ENCODE measurements around the gene NPSR1. TPM values are rescaled to one million over a fixed set of nuclear protein-coding genes. Genes with fewer than 3 reads are reported as not detected.

NPSR1 gene
- polyA plus RNA-seq, 1 experiment, result not detected

GRCh38 chr7:34749446-34749845, 91.4 kb downstream of the NPSR1 start:
- ChIA-PET POLR2A (no interaction called here), CTCF (no interaction called here)
- TF ChIP-seq CTCF (IDR thresholded peaks at IDR 0.05; ENCODE audit: low read depth, low read length), result no peak
- H3K27ac ChIP-seq (ENCODE audit: low read depth, low read length), result no peak overlapping the region
- no peaks in the 10 kb centered on the region for H3K9me3 ChIP-seq (ENCODE audit: control insufficient read depth, insufficient read depth, low read length)
- no peaks in the 10 kb centered on the region for H3K27me3 ChIP-seq (ENCODE audit: control insufficient read depth, insufficient read depth, low read length)
- H3K4me3 ChIP-seq (ENCODE audit: low read depth, low read length), result no peak overlapping the region
- DNase-seq (ENCODE audit: low read depth, low spot score), result no peak

- H3K27me3 ChIP-seq (ENCODE audit: control insufficient read depth, insufficient read depth, low read length), result no peaks in the 10 kb centered on the region
- DNase-seq (ENCODE audit: low read depth, low spot score), result no peak
- no peak overlapping the region for H3K4me3 ChIP-seq (ENCODE audit: low read depth, low read length)
- H3K27ac ChIP-seq (ENCODE audit: low read depth, low read length), result no peak overlapping the region
- no peaks in the 10 kb centered on the region for H3K9me3 ChIP-seq (ENCODE audit: control insufficient read depth, insufficient read depth, low read length)
- POLR2A ChIA-PET, result no interaction called here
- TF ChIP-seq CTCF (IDR thresholded peaks at IDR 0.05; ENCODE audit: low read depth, low read length), result no peak
- CTCF ChIA-PET, result interaction anchor here (0.7 to 0.8 kb wide), 2 partner anchors 10 to 74 kb away, joined by 3 read pairs; no protein-coding TSS in a partner anchor
Measured at GRCh38 chr7:34750209-34750608, 92.2 kb downstream of the NPSR1 start.

- CTCF ChIA-PET, result interaction anchor here (0.7 to 0.8 kb wide), 2 partner anchors 10 to 73 kb away, joined by 3 read pairs; no protein-coding TSS in a partner anchor
- Histone ChIP-seq H3K9me3 (ENCODE audit: control insufficient read depth, insufficient read depth, low read length) (no peaks in the 10 kb centered on the region), H3K27ac (ENCODE audit: low read depth, low read length) (no peak overlapping the region), H3K27me3 (ENCODE audit: control insufficient read depth, insufficient read depth, low read length) (no peaks in the 10 kb centered on the region), H3K4me3 (ENCODE audit: low read depth, low read length) (no peak overlapping the region)
- no peak for TF ChIP-seq CTCF (IDR thresholded peaks at IDR 0.05; ENCODE audit: low read depth, low read length)
- POLR2A ChIA-PET, result no interaction called here
- DNase-seq (ENCODE audit: low read depth, low spot score), result no peak
Measured at GRCh38 chr7:34750636-34751035, 92.6 kb downstream of the NPSR1 start.

- POLR2A ChIA-PET, result no interaction called here
- H3K27me3 ChIP-seq (ENCODE audit: control insufficient read depth, insufficient read depth, low read length), result no peaks in the 10 kb centered on the region
- no peak for DNase-seq (ENCODE audit: low read depth, low spot score)
- CTCF ChIA-PET, result no interaction called here
- H3K4me3 ChIP-seq (ENCODE audit: low read depth, low read length), result no peak overlapping the region
- no peak for TF ChIP-seq CTCF (IDR thresholded peaks at IDR 0.05; ENCODE audit: low read depth, low read length)
- no peaks in the 10 kb centered on the region for H3K9me3 ChIP-seq (ENCODE audit: control insufficient read depth, insufficient read depth, low read length)
- no peak overlapping the region for H3K27ac ChIP-seq (ENCODE audit: low read depth, low read length)
Measured at GRCh38 chr7:34751725-34752643, 94.0 kb downstream of the NPSR1 start.

- TF ChIP-seq CTCF (IDR thresholded peaks at IDR 0.05; ENCODE audit: low read depth, low read length), result no peak
- DNase-seq (ENCODE audit: low read depth, low spot score), result no peak
- H3K4me3 ChIP-seq (ENCODE audit: low read depth, low read length), result no peak overlapping the region
- CTCF ChIA-PET, result no interaction called here
- H3K27ac ChIP-seq (ENCODE audit: low read depth, low read length), result no peak overlapping the region
- POLR2A ChIA-PET, result no interaction called here
- no peaks in the 10 kb centered on the region for H3K27me3 ChIP-seq (ENCODE audit: control insufficient read depth, insufficient read depth, low read length)
- no peaks in the 10 kb centered on the region for H3K9me3 ChIP-seq (ENCODE audit: control insufficient read depth, insufficient read depth, low read length)
Measured at GRCh38 chr7:34752929-34753328, 94.9 kb downstream of the NPSR1 start.
